Right renal cortex interstitium (tissue), 3 donors: ENCODE measurements around the gene TUBA4A. TPM values are rescaled to one million over a fixed set of nuclear protein-coding genes. Genes with fewer than 3 reads are reported as not detected.
"Not testable (repeated sequence)": the region's sequence is repeated elsewhere in the genome, so short reads cannot be mapped to it uniquely, and the experiment has no call there.

Experiments used
- DNase-seq, 3 donors: peaks; one replicate each; pipeline ENCODE4 v3.0.0-alpha.2; 2013; ENCODE audit warnings: low read depth in 3 of 3, low spot score in 2 of 3
- polyA plus RNA-seq, 3 donors: library from polyadenylated mRNA; unstranded; fragments of 120-200 nt; gene quantifications; one replicate each; pipeline ENCODE4 v1.2.1, GENCODE V29; 2013; ENCODE audit not compliant: insufficient read length in 3 of 3

Gene TUBA4A
- polyA plus RNA-seq, 3 donors: 32.6 to 45.4 (median 35.7) TPM

- no peak for DNase-seq
These were observed 39.6 kb downstream of the TUBA4A start for GRCh38 chr2:219214141-219214540.

- no peak for DNase-seq
These were observed 40.1 kb downstream of the TUBA4A start for GRCh38 chr2:219213486-219214071.

- no peak for DNase-seq
These were observed 40.7 kb downstream of the TUBA4A start for GRCh38 chr2:219213026-219213415.

- no peak for DNase-seq
These were observed 42.8 kb downstream of the TUBA4A start for GRCh38 chr2:219210886-219211362.

- no peak for DNase-seq
These were observed 43.4 kb downstream of the TUBA4A start for GRCh38 chr2:219210196-219210885.

GRCh38 chr2:219209236-219210195 is 44.2 kb downstream of the TUBA4A start:
- DNase-seq: no peak

GRCh38 chr2:219207884-219208740 is 45.6 kb downstream of the TUBA4A start:
- no peak for DNase-seq

- no peak for DNase-seq
These were observed 46.4 kb downstream of the TUBA4A start for GRCh38 chr2:219207134-219207883.

GRCh38 chr2:219206328-219207133 is 47.2 kb downstream of the TUBA4A start, which contains the start of gene ZFAND2B:
Gene ZFAND2B (plus strand): TSS chr2:219206782. CDS start chr2:219206988, 206 bp downstream.
- DNase-seq: peak; percentile 82 to 93 (median 90)

GRCh38 chr2:219205981-219206327 is 47.8 kb downstream of the TUBA4A start:
- DNase-seq: no peak

- DNase-seq: no peak
These were observed 48.6 kb downstream of the TUBA4A start for GRCh38 chr2:219205165-219205538.

GRCh38 chr2:219204425-219205164 is 49.1 kb downstream of the TUBA4A start:
- no peak for DNase-seq

GRCh38 chr2:219201331-219201730 is 52.4 kb downstream of the TUBA4A start:
- not testable (repeated sequence) for DNase-seq

GRCh38 chr2:219200502-219201326 is 53.0 kb downstream of the TUBA4A start:
- DNase-seq: not testable (repeated sequence)
